HEK293 (cell line): ENCODE measurements around the gene RTBDN.

Experiments used
- GLI2 ChIP-seq: fragments of 450-650 bp; formaldehyde crosslinking; IDR thresholded peaks from 2 replicates; pipeline ENCODE4; 2017; ENCODE audit warnings: missing biosample characterization, missing genetic modification characterization, low read depth, borderline replicate concordance
- KLF16 ChIP-seq: fragments of 450-650 bp; formaldehyde crosslinking; IDR thresholded peaks from 2 replicates; pipeline ENCODE4 v1.5.1; 2017; ENCODE audit warnings: missing biosample characterization, missing genetic modification characterization
- MYNN ChIP-seq: fragments of 450-650 bp; formaldehyde crosslinking; IDR thresholded peaks from 2 replicates; pipeline ENCODE4 v1.5.1; 2016; ENCODE audit warnings: missing biosample characterization, missing genetic modification characterization, borderline replicate concordance
- SALL2 ChIP-seq: fragments of 450-650 bp; formaldehyde crosslinking; IDR thresholded peaks from 2 replicates; pipeline ENCODE4 v1.5.0; 2017; ENCODE audit warnings: missing biosample characterization, mild to moderate bottlenecking, missing genetic modification characterization, borderline replicate concordance
- ZBTB7A ChIP-seq: fragments of 450-650 bp; formaldehyde crosslinking; IDR thresholded peaks from 2 replicates; pipeline ENCODE4 v1.5.1; 2016; ENCODE audit warnings: low read depth, missing biosample characterization, missing genetic modification characterization
- ZFP37 ChIP-seq: fragments of 450-650 bp; formaldehyde crosslinking; IDR thresholded peaks from 2 replicates; pipeline ENCODE4 v1.5.1; 2016; ENCODE audit warnings: missing biosample characterization, missing genetic modification characterization
- ZNF169 ChIP-seq: fragments of 450-650 bp; formaldehyde crosslinking; IDR thresholded peaks from 2 replicates; pipeline ENCODE4 v1.5.1; 2016; ENCODE audit warnings: missing biosample characterization, missing genetic modification characterization
- ZNF202 ChIP-seq: fragments of 450-650 bp; formaldehyde crosslinking; IDR thresholded peaks from 2 replicates; pipeline ENCODE4 v1.5.1; 2016; ENCODE audit warnings: missing biosample characterization, missing genetic modification characterization, borderline replicate concordance
- ZNF214 ChIP-seq: fragments of 450-650 bp; formaldehyde crosslinking; IDR thresholded peaks from 2 replicates; pipeline ENCODE4 v1.5.1; 2017; ENCODE audit warnings: missing biosample characterization, mild to moderate bottlenecking, missing genetic modification characterization, borderline replicate concordance
- ZNF292 ChIP-seq: fragments of 450-650 bp; formaldehyde crosslinking; IDR thresholded peaks from 2 replicates; pipeline ENCODE4 v1.5.1; 2016; ENCODE audit warnings: low read depth, missing biosample characterization, missing genetic modification characterization, borderline replicate concordance
- ZNF350 ChIP-seq: fragments of 450-650 bp; formaldehyde crosslinking; IDR thresholded peaks from 2 replicates; pipeline ENCODE4 v1.5.0; 2017; ENCODE audit warnings: missing biosample characterization, mild to moderate bottlenecking, missing genetic modification characterization
- ZNF510 ChIP-seq: fragments of 450-650 bp; formaldehyde crosslinking; IDR thresholded peaks from 2 replicates; pipeline ENCODE4 v1.5.1; 2018; ENCODE audit warnings: mild to moderate bottlenecking, missing genetic modification characterization, missing biosample characterization; ENCODE audit not compliant: insufficient replicate concordance
- ZNF561 ChIP-seq: fragments of 450-650 bp; IDR thresholded peaks from 2 replicates; pipeline ENCODE4 v1.5.1; 2018; ENCODE audit warnings: missing biosample characterization, missing genetic modification characterization, borderline replicate concordance
- ZNF624 ChIP-seq: fragments of 450-650 bp; formaldehyde crosslinking; IDR thresholded peaks from 2 replicates; pipeline ENCODE4 v1.5.1; 2017; ENCODE audit warnings: missing biosample characterization, missing genetic modification characterization
- ZNF626 ChIP-seq: fragments of 450-650 bp; sonication (Bioruptor Pico); formaldehyde crosslinking; IDR thresholded peaks from 2 replicates; pipeline ENCODE4 v1.5.1; 2018; ENCODE audit warnings: missing biosample characterization, missing genetic modification characterization, inconsistent platforms
- ZNF658 ChIP-seq: fragments of 450-650 bp; formaldehyde crosslinking; IDR thresholded peaks from 2 replicates; pipeline ENCODE4; 2016; ENCODE audit warnings: missing biosample characterization, missing genetic modification characterization
- ZNF677 ChIP-seq: fragments of 450-650 bp; IDR thresholded peaks from 2 replicates; pipeline ENCODE4 v1.5.0; 2018; ENCODE audit warnings: missing biosample characterization, mild to moderate bottlenecking, missing genetic modification characterization, moderate library complexity
- ZNF707 ChIP-seq: fragments of 450-650 bp; formaldehyde crosslinking; IDR thresholded peaks from 2 replicates; pipeline ENCODE4 v1.5.1; 2016; ENCODE audit warnings: missing biosample characterization, missing genetic modification characterization
- ZNF791 ChIP-seq: fragments of 450-650 bp; formaldehyde crosslinking; IDR thresholded peaks from 2 replicates; pipeline ENCODE4 v1.5.1; 2016; ENCODE audit warnings: missing biosample characterization, missing genetic modification characterization
- ZNF830 ChIP-seq: fragments of 450-650 bp; IDR thresholded peaks from 2 replicates; pipeline ENCODE4 v1.5.0; 2018; ENCODE audit warnings: missing biosample characterization, missing genetic modification characterization, low read depth, mild to moderate bottlenecking, moderate library complexity
- ZSCAN30 ChIP-seq: fragments of 450-650 bp; IDR thresholded peaks from 2 replicates; pipeline ENCODE4 v1.5.1; 2018; ENCODE audit warnings: missing biosample characterization, mild to moderate bottlenecking, missing genetic modification characterization, moderate library complexity
- ZXDB ChIP-seq: fragments of 450-650 bp; formaldehyde crosslinking; IDR thresholded peaks from 2 replicates; pipeline ENCODE4 v1.5.1; 2016; ENCODE audit warnings: missing biosample characterization, missing genetic modification characterization
- TF ChIP-seq, protein P1 (sequence below): fragments of 450-650 bp; formaldehyde crosslinking; IDR thresholded peaks from 2 replicates; pipeline ENCODE4 v1.5.1; 2016; ENCODE audit warnings: missing biosample characterization, missing genetic modification characterization
- TF ChIP-seq, protein P2 (sequence below): fragments of 450-650 bp; formaldehyde crosslinking; IDR thresholded peaks from 2 replicates; pipeline ENCODE4 v1.5.1; 2016; ENCODE audit warnings: missing biosample characterization, missing genetic modification characterization
- TF ChIP-seq, protein P3 (sequence below): fragments of 450-650 bp; formaldehyde crosslinking; IDR thresholded peaks from 2 replicates; pipeline ENCODE4 v1.5.0; 2017; ENCODE audit warnings: missing biosample characterization, missing genetic modification characterization, borderline replicate concordance
- TF ChIP-seq, protein P4 (sequence below): fragments of 450-650 bp; formaldehyde crosslinking; IDR thresholded peaks from 2 replicates; pipeline ENCODE4; 2016; ENCODE audit warnings: missing biosample characterization, missing genetic modification characterization
- TF ChIP-seq, protein P5 (sequence below): fragments of 450-650 bp; formaldehyde crosslinking; conservative IDR thresholded peaks from 2 replicates; pipeline ENCODE4 v1.5.1; 2016; ENCODE audit warnings: low read depth, missing biosample characterization, missing genetic modification characterization

The RTBDN gene

DNA sequence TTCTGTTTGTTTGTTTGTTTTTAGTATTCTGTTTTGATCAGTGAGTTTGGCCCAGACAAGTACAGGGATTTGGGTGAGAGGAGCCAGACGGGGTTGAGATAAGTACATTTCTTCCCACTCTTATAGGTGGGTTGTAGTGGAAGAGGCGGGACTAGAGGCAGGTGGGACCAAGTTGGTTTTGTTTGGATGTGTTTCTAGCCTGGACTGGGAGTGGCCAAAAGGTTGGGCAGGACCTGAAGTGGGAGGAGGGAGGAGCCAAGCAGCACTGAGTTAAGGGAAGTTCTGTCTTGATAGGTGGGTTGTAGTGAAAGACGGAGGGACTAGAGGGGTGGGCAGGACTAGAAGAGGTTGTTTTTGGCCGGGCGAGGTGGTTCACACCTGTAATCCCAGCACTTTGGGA lies 37.9 kb upstream of the RTBDN start (continued):
- TF ChIP-seq, protein P1, sequence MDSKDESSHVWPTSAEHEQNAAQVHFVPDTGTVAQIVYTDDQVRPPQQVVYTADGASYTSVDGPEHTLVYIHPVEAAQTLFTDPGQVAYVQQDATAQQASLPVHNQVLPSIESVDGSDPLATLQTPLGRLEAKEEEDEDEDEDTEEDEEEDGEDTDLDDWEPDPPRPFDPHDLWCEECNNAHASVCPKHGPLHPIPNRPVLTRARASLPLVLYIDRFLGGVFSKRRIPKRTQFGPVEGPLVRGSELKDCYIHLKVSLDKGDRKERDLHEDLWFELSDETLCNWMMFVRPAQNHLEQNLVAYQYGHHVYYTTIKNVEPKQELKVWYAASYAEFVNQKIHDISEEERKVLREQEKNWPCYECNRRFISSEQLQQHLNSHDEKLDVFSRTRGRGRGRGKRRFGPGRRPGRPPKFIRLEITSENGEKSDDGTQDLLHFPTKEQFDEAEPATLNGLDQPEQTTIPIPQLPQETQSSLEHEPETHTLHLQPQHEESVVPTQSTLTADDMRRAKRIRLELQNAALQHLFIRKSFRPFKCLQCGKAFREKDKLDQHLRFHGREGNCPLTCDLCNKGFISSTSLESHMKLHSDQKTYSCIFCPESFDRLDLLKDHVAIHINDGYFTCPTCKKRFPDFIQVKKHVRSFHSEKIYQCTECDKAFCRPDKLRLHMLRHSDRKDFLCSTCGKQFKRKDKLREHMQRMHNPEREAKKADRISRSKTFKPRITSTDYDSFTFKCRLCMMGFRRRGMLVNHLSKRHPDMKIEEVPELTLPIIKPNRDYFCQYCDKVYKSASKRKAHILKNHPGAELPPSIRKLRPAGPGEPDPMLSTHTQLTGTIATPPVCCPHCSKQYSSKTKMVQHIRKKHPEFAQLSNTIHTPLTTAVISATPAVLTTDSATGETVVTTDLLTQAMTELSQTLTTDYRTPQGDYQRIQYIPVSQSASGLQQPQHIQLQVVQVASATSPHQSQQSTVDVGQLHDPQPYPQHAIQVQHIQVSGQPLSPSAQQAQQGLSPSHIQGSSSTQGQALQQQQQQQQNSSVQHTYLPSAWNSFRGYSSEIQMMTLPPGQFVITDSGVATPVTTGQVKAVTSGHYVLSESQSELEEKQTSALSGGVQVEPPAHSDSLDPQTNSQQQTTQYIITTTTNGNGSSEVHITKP = peak; percentile 7; the same call in 1 of the 2 replicates
- TF ChIP-seq ZNF202 (tag by site-specific recombination) (no peak), MYNN (tag by site-specific recombination) (no peak), ZSCAN30 (tag by site-specific recombination) (no peak), ZNF169 (peak; percentile 12; the same call in 1 of the 2 replicates), ZNF677 (tag by site-specific recombination) (no peak), GLI2 (tag by site-specific recombination) (no peak), ZNF292 (no peak), KLF16 (tag by site-specific recombination) (no peak), SALL2 (tag by site-specific recombination) (no peak), ZNF214 (tag by site-specific recombination) (no peak), ZNF707 (no peak), ZNF830 (tag by site-specific recombination) (no peak), ZNF350 (tag by site-specific recombination) (no peak), ZFP37 (tag by site-specific recombination) (no peak), ZBTB7A (no peak), ZNF626 (tag by site-specific recombination) (no peak), ZNF624 (tag by site-specific recombination) (no peak), ZNF510 (tag by site-specific recombination) (no peak), ZNF561 (tag by site-specific recombination) (no peak), ZXDB (tag by site-specific recombination) (no peak), ZNF658 (tag by site-specific recombination) (no peak), ZNF791 (tag by site-specific recombination) (no peak)
- TF ChIP-seq, protein P2, sequence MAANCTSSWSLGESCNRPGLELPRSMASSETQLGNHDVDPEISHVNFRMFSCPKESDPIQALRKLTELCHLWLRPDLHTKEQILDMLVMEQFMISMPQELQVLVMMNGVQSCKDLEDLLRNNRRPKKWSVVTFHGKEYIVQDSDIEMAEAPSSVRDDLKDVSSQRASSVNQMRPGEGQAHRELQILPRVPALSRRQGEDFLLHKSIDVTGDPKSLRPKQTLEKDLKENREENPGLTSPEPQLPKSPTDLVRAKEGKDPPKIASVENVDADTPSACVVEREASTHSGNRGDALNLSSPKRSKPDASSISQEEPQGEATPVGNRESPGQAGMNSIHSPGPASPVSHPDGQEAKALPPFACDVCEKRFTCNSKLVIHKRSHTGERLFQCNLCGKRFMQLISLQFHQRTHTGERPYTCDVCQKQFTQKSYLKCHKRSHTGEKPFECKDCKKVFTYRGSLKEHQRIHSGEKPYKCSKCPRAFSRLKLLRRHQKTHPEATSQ (tag by site-specific recombination) = no peak
- TF ChIP-seq, protein P3, sequence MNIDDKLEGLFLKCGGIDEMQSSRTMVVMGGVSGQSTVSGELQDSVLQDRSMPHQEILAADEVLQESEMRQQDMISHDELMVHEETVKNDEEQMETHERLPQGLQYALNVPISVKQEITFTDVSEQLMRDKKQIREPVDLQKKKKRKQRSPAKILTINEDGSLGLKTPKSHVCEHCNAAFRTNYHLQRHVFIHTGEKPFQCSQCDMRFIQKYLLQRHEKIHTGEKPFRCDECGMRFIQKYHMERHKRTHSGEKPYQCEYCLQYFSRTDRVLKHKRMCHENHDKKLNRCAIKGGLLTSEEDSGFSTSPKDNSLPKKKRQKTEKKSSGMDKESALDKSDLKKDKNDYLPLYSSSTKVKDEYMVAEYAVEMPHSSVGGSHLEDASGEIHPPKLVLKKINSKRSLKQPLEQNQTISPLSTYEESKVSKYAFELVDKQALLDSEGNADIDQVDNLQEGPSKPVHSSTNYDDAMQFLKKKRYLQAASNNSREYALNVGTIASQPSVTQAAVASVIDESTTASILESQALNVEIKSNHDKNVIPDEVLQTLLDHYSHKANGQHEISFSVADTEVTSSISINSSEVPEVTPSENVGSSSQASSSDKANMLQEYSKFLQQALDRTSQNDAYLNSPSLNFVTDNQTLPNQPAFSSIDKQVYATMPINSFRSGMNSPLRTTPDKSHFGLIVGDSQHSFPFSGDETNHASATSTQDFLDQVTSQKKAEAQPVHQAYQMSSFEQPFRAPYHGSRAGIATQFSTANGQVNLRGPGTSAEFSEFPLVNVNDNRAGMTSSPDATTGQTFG (tag by site-specific recombination) = no peak
- TF ChIP-seq, protein P4, sequence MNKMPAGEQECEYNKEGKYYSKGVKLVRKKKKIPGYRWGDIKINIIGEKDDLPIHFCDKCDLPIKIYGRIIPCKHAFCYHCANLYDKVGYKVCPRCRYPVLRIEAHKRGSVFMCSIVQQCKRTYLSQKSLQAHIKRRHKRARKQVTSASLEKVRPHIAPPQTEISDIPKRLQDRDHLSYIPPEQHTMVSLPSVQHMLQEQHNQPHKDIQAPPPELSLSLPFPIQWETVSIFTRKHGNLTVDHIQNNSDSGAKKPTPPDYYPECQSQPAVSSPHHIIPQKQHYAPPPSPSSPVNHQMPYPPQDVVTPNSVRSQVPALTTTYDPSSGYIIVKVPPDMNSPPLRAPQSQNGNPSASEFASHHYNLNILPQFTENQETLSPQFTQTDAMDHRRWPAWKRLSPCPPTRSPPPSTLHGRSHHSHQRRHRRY (tag by site-specific recombination) = no peak
- TF ChIP-seq, protein P5, sequence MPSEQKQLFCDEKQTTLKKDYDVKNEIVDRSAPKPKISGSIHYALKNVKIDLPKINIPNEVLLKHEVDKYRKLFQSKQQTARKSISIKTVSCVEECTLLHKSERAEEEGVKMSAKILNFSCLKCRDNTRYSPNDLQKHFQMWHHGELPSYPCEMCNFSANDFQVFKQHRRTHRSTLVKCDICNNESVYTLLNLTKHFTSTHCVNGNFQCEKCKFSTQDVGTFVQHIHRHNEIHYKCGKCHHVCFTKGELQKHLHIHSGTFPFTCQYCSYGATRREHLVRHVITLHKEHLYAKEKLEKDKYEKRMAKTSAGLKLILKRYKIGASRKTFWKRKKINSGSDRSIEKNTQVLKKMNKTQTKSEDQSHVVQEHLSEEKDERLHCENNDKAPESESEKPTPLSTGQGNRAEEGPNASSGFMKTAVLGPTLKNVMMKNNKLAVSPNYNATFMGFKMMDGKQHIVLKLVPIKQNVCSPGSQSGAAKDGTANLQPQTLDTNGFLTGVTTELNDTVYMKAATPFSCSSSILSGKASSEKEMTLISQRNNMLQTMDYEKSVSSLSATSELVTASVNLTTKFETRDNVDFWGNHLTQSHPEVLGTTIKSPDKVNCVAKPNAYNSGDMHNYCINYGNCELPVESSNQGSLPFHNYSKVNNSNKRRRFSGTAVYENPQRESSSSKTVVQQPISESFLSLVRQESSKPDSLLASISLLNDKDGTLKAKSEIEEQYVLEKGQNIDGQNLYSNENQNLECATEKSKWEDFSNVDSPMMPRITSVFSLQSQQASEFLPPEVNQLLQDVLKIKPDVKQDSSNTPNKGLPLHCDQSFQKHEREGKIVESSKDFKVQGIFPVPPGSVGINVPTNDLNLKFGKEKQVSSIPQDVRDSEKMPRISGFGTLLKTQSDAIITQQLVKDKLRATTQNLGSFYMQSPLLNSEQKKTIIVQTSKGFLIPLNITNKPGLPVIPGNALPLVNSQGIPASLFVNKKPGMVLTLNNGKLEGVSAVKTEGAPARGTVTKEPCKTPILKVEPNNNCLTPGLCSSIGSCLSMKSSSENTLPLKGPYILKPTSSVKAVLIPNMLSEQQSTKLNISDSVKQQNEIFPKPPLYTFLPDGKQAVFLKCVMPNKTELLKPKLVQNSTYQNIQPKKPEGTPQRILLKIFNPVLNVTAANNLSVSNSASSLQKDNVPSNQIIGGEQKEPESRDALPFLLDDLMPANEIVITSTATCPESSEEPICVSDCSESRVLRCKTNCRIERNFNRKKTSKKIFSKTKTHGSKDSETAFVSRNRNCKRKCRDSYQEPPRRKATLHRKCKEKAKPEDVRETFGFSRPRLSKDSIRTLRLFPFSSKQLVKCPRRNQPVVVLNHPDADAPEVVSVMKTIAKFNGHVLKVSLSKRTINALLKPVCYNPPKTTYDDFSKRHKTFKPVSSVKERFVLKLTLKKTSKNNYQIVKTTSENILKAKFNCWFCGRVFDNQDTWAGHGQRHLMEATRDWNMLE (tag by site-specific recombination) = no peak
